ENCODE data around the gene TAF4. TPM values are rescaled to one million over a fixed set of nuclear protein-coding genes. Genes with fewer than 3 reads are reported as not detected.

Gene TAF4
- total and polyA plus RNA-seq, 2 of the 13 experiments (the other 11 are each of a cell fraction or from before 2014, with no cell fraction given), result 5.9 to 12.0 TPM

GRCh38 chr20:62047666-62048345, 17.9 kb downstream of the TAF4 start:
- no TSS peak for BruUV-seq (replicated peaks)
- Histone ChIP-seq H3K9ac (ENCODE audit: insufficient read depth, low read depth, low read length) (no peak overlapping the region), H3K27ac (ENCODE audit: extremely low read length, insufficient read depth, low read length) (no peak overlapping the region), H3K79me2 (ENCODE audit: insufficient read depth, low read length) (peaks cover 92% of the 10 kb centered on the region), H3K4me3 (replicated peaks in 1 of 3; ENCODE audit: insufficient read depth in 1 of 3, low read depth in 2 of 3, low read length in 3 of 3) (no peak overlapping the region), H3K27me3 (ENCODE audit: control insufficient read depth in 1 of 2, insufficient read depth in 2 of 2, low read length in 2 of 2) (no peaks in the 10 kb centered on the region), H2AFZ (ENCODE audit: low read length) (no peak overlapping the region), H3K36me3 (replicated peaks in 1 of 2; ENCODE audit: control insufficient read depth in 1 of 2, insufficient read depth in 2 of 2, low read length in 2 of 2) (peaks cover 8 to 10% of the 10 kb centered on the region in 2 experiments; a peak in 3 of 5 replicates), H3K4me1 (ENCODE audit: insufficient read depth, low read length) (peaks cover 25% of the 10 kb centered on the region), H3K9me3 (ENCODE audit: low read length) (no peaks in the 10 kb centered on the region), H3K4me2 (ENCODE audit: low read depth, low read length) (no peak overlapping the region), H4K20me1 (ENCODE audit: insufficient read depth, low read length) (peaks cover 27% of the 10 kb centered on the region)
- POLR2A ChIA-PET, result no interaction called here
- in situ Hi-C loops (cut with HindIII; ENCODE audit: extremely low pct_ligation_motif_present, low pct_unique_long_range_greater_than_20kb), result no loop called here
- intact Hi-C loops (cut with micrococcal nuclease; ENCODE audit: unreplicated experiment), result no loop called here
- CTCF ChIA-PET (ENCODE audit: low intra/inter-chr PET ratio, low total read pairs), result no interaction called here
- 96% methylated on average over 24 of the region's 24 CpGs for WGBS (ENCODE audit: low lambda C conversion rate)
- DNase-seq (ENCODE audit: low spot score) (no peak), ATAC-seq (no peak), FAIRE-seq (no peak)
- TF ChIP-seq, protein P1, sequence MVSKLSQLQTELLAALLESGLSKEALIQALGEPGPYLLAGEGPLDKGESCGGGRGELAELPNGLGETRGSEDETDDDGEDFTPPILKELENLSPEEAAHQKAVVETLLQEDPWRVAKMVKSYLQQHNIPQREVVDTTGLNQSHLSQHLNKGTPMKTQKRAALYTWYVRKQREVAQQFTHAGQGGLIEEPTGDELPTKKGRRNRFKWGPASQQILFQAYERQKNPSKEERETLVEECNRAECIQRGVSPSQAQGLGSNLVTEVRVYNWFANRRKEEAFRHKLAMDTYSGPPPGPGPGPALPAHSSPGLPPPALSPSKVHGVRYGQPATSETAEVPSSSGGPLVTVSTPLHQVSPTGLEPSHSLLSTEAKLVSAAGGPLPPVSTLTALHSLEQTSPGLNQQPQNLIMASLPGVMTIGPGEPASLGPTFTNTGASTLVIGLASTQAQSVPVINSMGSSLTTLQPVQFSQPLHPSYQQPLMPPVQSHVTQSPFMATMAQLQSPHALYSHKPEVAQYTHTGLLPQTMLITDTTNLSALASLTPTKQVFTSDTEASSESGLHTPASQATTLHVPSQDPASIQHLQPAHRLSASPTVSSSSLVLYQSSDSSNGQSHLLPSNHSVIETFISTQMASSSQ (IDR thresholded peaks at IDR 0.05; ENCODE audit: low read depth), result no peak
- TF ChIP-seq, protein P1 (CRISPR knock-in tag; IDR thresholded peaks at IDR 0.05; ENCODE audit: borderline replicate concordance), result 0 out of 2 replicates have a peak, but pooled peaks have one; percentile 3
- no peak for TF ChIP-seq SIN3B (IDR thresholded peaks at IDR 0.05; ENCODE audit: low read length)
- TF ChIP-seq CTCF (CRISPR knock-in tag; IDR thresholded peaks at IDR 0.05), result no peak
- TF ChIP-seq SRY (CRISPR knock-in tag; IDR thresholded peaks at IDR 0.05), result peak; percentile 31; the same call in 1 of the 2 replicates
- TF ChIP-seq ZNF891 (CRISPR knock-in tag; IDR thresholded peaks at IDR 0.05), result peak; percentile 20; the same call in 1 of the 2 replicates

Measured in HepG2 (cell line).